Measurements from ENCODE around the gene HAPLN3. TPM values are rescaled to one million over a fixed set of nuclear protein-coding genes. Genes with fewer than 3 reads are reported as not detected.

Gene HAPLN3
- total RNA-seq, 1 experiment from 2014 or later, result 2.4 TPM

DNA sequence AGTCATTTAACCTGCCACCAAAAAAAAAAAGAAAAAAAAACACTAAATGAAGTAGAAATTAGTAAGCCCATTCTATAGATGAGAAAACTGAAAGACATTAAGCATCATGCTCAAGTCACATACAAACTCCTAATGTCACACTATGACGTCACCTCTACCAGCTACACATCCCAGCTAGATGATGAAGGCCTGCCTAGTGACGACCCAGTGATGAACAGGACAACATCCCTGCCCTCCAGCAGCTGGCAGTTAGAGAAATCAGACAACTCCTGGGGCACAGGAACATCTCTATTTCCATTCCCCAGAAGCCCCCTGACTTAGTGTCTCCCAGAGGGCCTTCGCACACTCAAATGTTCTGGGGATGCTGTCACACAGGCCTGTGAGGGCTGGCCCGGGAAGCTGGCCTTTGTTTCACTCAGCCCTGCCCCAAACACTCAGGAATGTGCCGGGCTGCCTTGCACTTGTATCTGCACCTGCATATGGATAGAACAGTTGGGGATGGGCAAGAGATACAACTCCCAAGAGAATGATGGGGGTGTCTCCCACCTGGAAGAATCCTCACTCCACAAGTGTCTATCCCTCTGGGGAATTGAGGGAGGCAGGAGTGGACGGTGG, 7.0 kb upstream of the HAPLN3 start:
- Histone ChIP-seq H3K27ac (no peak overlapping the region), H3K4me3 (no peak overlapping the region), H3K27me3 (ENCODE audit: insufficient read depth, low read depth) (no peaks in the 10 kb centered on the region), H3K9me2 (ENCODE audit: insufficient read depth) (no peaks in the 10 kb centered on the region), H4K20me1 (ENCODE audit: insufficient read depth) (no peaks in the 10 kb centered on the region), H3K79me2 (ENCODE audit: low read depth) (no peaks in the 10 kb centered on the region), H2AFZ (no peak overlapping the region), H3K36me3 (ENCODE audit: low read depth) (no peaks in the 10 kb centered on the region), H3F3A (ENCODE audit: insufficient read depth, low read depth) (no peaks in the 10 kb centered on the region), H3K9me3 (ENCODE audit: insufficient read depth, low read depth) (no peaks in the 10 kb centered on the region), H3K4me1 (replicated peaks; ENCODE audit: insufficient read depth) (0 out of 2 replicates have a peak, but pooled peaks cover 3% of the 10 kb centered on the region), H3K4me2 (no peak overlapping the region)
- CTCF ChIA-PET, result interaction anchor here (1.0 to 1.2 kb wide), 2 partner anchors 265 to 269 kb away, joined by 3 to 4 read pairs; no protein-coding TSS in a partner anchor
- POLR2A ChIA-PET (ENCODE audit: unreplicated experiment), result no interaction called here
- DNase-seq, result no peak
- TF ChIP-seq, protein P1, sequence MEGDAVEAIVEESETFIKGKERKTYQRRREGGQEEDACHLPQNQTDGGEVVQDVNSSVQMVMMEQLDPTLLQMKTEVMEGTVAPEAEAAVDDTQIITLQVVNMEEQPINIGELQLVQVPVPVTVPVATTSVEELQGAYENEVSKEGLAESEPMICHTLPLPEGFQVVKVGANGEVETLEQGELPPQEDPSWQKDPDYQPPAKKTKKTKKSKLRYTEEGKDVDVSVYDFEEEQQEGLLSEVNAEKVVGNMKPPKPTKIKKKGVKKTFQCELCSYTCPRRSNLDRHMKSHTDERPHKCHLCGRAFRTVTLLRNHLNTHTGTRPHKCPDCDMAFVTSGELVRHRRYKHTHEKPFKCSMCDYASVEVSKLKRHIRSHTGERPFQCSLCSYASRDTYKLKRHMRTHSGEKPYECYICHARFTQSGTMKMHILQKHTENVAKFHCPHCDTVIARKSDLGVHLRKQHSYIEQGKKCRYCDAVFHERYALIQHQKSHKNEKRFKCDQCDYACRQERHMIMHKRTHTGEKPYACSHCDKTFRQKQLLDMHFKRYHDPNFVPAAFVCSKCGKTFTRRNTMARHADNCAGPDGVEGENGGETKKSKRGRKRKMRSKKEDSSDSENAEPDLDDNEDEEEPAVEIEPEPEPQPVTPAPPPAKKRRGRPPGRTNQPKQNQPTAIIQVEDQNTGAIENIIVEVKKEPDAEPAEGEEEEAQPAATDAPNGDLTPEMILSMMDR (conservative IDR thresholded peaks at IDR 0.05), result no peak
- TF ChIP-seq EZH2 (IDR thresholded peaks at IDR 0.05; ENCODE audit: low read depth), result no peak
- no TSS peak for BruUV-seq (replicated peaks)
- intact Hi-C loops (cut with micrococcal nuclease; ENCODE audit: unreplicated experiment), result no loop called here

DNA sequence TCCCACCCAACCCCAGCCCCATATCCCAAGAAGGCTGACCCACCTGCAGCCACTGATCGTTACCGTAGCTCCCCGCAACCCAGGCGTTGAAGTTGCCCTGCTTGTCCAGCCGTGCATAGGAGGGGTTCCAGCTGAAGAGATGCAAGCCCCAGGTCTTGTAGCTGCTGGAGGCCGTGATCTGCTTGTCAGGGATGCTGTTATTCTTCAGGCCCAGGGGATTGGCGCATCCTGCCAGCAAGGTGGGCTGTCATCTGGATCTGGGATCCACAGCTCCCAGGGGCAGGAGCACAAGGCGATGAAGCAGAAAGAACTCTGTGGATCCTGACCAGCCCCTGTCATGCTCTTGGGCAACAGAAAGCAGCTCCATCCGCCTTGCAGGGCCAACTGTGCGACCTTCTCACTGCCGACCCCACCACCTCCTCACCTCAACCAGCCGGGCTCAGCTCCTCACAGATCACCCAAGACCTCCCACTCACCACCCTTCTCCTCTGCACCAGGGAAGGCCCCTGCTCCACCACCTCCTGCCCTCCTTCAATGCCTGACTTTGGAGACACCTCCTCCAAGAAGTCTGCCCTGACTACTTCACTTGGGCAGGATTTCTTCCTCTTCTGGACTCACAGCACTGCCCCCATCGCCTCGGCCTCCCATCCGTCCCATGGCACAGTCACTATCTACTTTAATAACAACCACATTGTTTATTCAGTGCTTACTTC, 6.3 kb upstream of the HAPLN3 start:
- no peaks in the 10 kb centered on the region for H3K9me2 ChIP-seq (ENCODE audit: insufficient read depth)
- no peaks in the 10 kb centered on the region for H3K79me2 ChIP-seq (ENCODE audit: low read depth)
- POLR2A ChIA-PET (ENCODE audit: unreplicated experiment), result no interaction called here
- 0 out of 2 replicates have a peak, but pooled peaks cover 3% of the 10 kb centered on the region for H3K4me1 ChIP-seq (replicated peaks; ENCODE audit: insufficient read depth)
- no peak overlapping the region for H2AFZ ChIP-seq
- no peaks in the 10 kb centered on the region for H3F3A ChIP-seq (ENCODE audit: insufficient read depth, low read depth)
- TF ChIP-seq, protein P1 (conservative IDR thresholded peaks at IDR 0.05), result no peak
- TF ChIP-seq EZH2 (IDR thresholded peaks at IDR 0.05; ENCODE audit: low read depth), result no peak
- no peaks in the 10 kb centered on the region for H3K9me3 ChIP-seq (ENCODE audit: insufficient read depth, low read depth)
- CTCF ChIA-PET, result interaction anchor here (0.5 to 1.0 kb wide), 2 partner anchors 266 to 305 kb away, joined by 3 to 4 read pairs; no protein-coding TSS in a partner anchor
- intact Hi-C loops (cut with micrococcal nuclease; ENCODE audit: unreplicated experiment), result no loop called here
- no peak overlapping the region for H3K4me3 ChIP-seq
- H3K27ac ChIP-seq, result no peak overlapping the region
- H4K20me1 ChIP-seq (ENCODE audit: insufficient read depth), result no peaks in the 10 kb centered on the region
- H3K4me2 ChIP-seq, result no peak overlapping the region
- DNase-seq, result no peak
- no peaks in the 10 kb centered on the region for H3K36me3 ChIP-seq (ENCODE audit: low read depth)
- no TSS peak for BruUV-seq (replicated peaks)
- no peaks in the 10 kb centered on the region for H3K27me3 ChIP-seq (ENCODE audit: insufficient read depth, low read depth)

DNA sequence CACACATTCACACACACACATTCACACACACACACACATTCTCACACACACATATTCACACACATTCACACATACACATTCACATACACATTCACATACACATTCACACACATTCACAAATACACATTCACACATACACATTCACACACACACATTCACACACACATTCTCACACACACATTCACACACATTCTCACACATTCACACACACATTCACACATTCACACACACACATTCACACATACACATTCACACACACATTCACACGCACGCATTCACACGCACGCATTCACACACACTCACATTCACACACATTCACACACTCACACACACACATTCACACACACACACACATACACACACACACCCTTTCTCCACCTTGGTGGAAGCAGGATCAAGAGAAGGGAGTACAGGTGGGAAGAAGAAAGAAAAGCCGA, 5.7 kb upstream of the HAPLN3 start:
- no peaks in the 10 kb centered on the region for H3K27me3 ChIP-seq (ENCODE audit: insufficient read depth, low read depth)
- no peaks in the 10 kb centered on the region for H3K79me2 ChIP-seq (ENCODE audit: low read depth)
- no peaks in the 10 kb centered on the region for H3K9me2 ChIP-seq (ENCODE audit: insufficient read depth)
- no peak overlapping the region for H3K4me2 ChIP-seq
- H4K20me1 ChIP-seq (ENCODE audit: insufficient read depth), result no peaks in the 10 kb centered on the region
- H2AFZ ChIP-seq, result no peak overlapping the region
- no peak overlapping the region for H3K27ac ChIP-seq
- 0 out of 2 replicates have a peak, but pooled peaks cover 3% of the 10 kb centered on the region for H3K4me1 ChIP-seq (replicated peaks; ENCODE audit: insufficient read depth)
- ChIA-PET POLR2A (ENCODE audit: unreplicated experiment) (no interaction called here), CTCF (interaction anchor here (0.5 to 1.0 kb wide), 2 partner anchors 116 to 306 kb away, joined by 4 to 5 read pairs; no protein-coding TSS in a partner anchor)
- no peak for DNase-seq
- no peaks in the 10 kb centered on the region for H3F3A ChIP-seq (ENCODE audit: insufficient read depth, low read depth)
- no peaks in the 10 kb centered on the region for H3K9me3 ChIP-seq (ENCODE audit: insufficient read depth, low read depth)
- BruUV-seq (replicated peaks), result no TSS peak
- no peaks in the 10 kb centered on the region for H3K36me3 ChIP-seq (ENCODE audit: low read depth)
- intact Hi-C loops (cut with micrococcal nuclease; ENCODE audit: unreplicated experiment), result no loop called here
- no peak overlapping the region for H3K4me3 ChIP-seq
- TF ChIP-seq, protein P1 (conservative IDR thresholded peaks at IDR 0.05), result no peak
- no peak for TF ChIP-seq EZH2 (IDR thresholded peaks at IDR 0.05; ENCODE audit: low read depth)
